HG03342 (cell line): Measurements from ENCODE around the gene TENM4.
"Not testable (repeated sequence)": the region's sequence is repeated elsewhere in the genome, so short reads cannot be mapped to it uniquely, and the experiment has no call there.

Experiments
- ATAC-seq: cut with Tn5 transposase; IDR thresholded peaks from one replicate; pipeline ENCODE4 v1.9.1; 2021; ENCODE audit warnings: mild to moderate bottlenecking, moderate library complexity; ENCODE audit not compliant: unreplicated experiment

The TENM4 gene

GRCh38 chr11:78642979-78643675 is 797.7 kb downstream of the TENM4 start:
- ATAC-seq, result no peak

GRCh38 chr11:78641541-78641940 is 799.3 kb downstream of the TENM4 start:
- ATAC-seq, result no peak

GRCh38 chr11:78638704-78639380 is 802.0 kb downstream of the TENM4 start:
- no peak for ATAC-seq

GRCh38 chr11:78637527-78637926 is 803.3 kb downstream of the TENM4 start:
- not testable (repeated sequence) for ATAC-seq

- ATAC-seq, result no peak
Measured at GRCh38 chr11:78635814-78636506, 804.9 kb downstream of the TENM4 start.

- ATAC-seq, result no peak
Measured at GRCh38 chr11:78633516-78634310, 807.1 kb downstream of the TENM4 start.

GRCh38 chr11:78630561-78631303 is 810.1 kb downstream of the TENM4 start:
- no peak for ATAC-seq

- no peak for ATAC-seq
Measured at GRCh38 chr11:78630155-78630554, 810.7 kb downstream of the TENM4 start.

- no peak for ATAC-seq
Measured at GRCh38 chr11:78622666-78623065, 818.2 kb downstream of the TENM4 start.

- no peak for ATAC-seq
Measured at GRCh38 chr11:78620159-78620558, 820.7 kb downstream of the TENM4 start.

GRCh38 chr11:78615724-78616123 is 825.1 kb downstream of the TENM4 start:
- no peak for ATAC-seq

GRCh38 chr11:78613378-78613813 is 827.4 kb downstream of the TENM4 start:
- ATAC-seq, result no peak

- no peak for ATAC-seq
Measured at GRCh38 chr11:78612721-78613377, 828.0 kb downstream of the TENM4 start.

GRCh38 chr11:78609321-78609720 is 831.5 kb downstream of the TENM4 start:
- not testable (repeated sequence) for ATAC-seq

GRCh38 chr11:78607696-78608095 is 833.1 kb downstream of the TENM4 start:
- ATAC-seq, result no peak

GRCh38 chr11:78606667-78607066 is 834.2 kb downstream of the TENM4 start:
- ATAC-seq, result no peak

GRCh38 chr11:78605296-78605695 is 835.5 kb downstream of the TENM4 start:
- no peak for ATAC-seq

- ATAC-seq, result no peak
Measured at GRCh38 chr11:78603792-78604191, 837.0 kb downstream of the TENM4 start.
